Tongue (tissue), 2 donors: ENCODE results near the gene AGK. TPM values are rescaled to one million over a fixed set of nuclear protein-coding genes. Genes with fewer than 3 reads are reported as not detected.

ENCODE experiments used
- DNase-seq: peaks from one replicate; pipeline ENCODE4 v3.0.0-alpha.2; 2015
- total RNA-seq: library from RNA; depleted of rRNA; stranded (reverse); fragments of >200 nt; gene quantifications from one replicate; pipeline ENCODE4 v1.2.3, GENCODE V29; 2014

Gene AGK
- total RNA-seq, 1 donor from 2014 or later, result 40.0 TPM

DNA sequence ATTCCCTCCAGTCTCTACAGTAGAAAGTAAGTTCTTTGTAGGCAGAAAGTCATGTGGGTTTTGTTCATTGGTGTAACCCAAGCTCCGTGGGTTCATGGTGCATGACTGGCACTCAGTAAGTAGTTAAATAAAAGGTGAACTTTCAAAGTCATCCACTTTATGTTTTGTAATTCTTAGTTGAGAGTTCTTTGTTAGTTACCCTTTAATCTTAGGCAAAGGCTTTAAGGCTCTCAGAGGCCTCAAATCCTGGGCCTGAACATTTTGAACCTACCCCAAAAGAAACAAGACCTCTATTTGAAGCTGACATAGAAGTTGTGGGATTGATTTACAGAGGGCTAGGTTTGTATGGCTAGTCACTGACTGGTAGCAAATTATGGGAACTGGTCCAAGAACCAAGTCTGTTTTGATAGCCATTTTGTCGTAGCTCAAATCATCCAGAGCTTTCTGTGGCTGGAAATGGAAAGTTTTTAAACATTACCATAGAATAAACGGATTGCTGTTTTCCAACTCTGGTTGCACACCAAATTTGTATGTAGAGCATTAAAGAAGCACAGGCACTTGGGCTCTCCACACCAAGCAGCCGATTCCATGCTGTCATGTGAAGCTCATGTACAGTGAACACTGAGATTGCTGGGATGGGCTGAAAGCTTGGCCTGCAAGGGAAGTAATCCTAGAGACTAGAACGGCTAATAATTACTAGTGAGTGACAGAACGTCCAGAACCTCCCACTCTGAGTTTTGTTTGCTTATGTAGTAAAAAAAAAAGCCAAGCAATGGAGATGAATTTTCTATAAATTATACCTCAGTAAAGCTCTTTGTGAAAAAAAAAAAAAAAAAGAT lies 97.3 kb downstream of the AGK start:
- DNase-seq, result no peak

DNA sequence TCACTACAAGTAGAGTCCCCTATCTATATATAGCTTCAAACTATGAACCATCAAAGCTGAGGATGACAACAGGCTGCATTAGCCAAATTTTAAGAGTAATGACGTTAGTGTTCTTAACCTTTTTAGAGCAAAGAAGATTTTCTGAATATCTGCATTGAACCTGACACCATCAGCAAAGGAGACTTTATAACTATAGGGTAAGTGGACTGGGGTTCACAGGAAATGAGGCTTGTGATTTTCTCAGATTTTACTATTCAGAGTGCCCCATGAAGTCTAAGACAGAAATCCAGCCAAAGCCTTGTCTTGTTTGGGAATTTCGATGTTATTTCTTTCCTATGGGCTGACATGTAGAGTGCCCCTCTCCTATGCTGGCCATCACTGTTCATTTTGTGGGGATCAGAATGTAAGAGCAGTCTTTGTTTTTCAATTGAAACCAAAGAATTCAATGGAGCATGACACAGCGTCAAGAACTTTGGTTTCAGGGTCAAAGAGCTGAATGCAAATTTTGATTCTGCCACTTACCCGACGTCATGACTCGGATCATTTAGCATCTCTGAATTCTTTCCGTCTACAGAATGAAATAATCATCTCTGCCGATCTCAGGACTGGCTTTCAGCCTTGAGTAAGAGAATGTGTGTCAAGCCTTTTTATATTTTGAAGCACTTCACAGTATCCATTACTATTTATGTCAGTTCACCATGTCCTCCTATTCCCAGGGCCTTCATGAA lies 98.1 kb downstream of the AGK start:
- DNase-seq, result no peak

DNA sequence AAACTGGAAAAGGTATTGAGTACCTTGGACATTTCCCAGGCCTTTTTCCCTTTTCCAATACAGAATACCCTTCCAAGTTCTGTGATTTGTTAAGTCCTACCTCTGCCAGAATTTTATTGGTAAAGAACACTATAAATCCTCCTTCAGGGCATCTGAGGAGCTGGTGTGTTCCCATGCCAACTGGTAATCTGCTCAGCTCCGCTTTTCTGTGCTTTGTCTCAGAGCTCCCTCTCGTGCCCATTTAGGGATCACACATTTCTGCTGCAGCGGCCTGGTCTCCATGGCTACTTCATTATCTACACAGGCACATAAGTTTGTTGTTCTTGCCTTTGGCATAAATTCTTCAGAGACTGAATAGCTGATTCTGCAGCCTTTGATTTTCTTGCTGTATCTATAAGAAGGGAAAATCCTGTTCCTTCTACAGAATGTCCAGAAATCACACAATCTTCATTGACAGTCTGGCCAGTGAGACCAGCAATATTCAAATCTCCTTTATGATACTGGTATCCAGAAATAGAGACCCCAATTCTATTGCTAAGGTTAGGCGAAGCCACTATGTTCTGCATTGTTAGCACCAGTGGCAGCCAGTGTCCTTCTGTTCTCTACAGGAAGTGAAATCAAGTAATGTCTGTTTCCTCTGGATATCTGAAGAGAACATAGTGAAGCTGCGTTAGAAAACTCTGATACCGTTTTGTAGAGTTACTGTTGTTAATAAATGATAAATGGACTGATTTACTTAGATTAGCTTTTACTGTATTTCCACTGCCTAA lies 98.8 kb downstream of the AGK start:
- DNase-seq, result peak; percentile 84

DNA sequence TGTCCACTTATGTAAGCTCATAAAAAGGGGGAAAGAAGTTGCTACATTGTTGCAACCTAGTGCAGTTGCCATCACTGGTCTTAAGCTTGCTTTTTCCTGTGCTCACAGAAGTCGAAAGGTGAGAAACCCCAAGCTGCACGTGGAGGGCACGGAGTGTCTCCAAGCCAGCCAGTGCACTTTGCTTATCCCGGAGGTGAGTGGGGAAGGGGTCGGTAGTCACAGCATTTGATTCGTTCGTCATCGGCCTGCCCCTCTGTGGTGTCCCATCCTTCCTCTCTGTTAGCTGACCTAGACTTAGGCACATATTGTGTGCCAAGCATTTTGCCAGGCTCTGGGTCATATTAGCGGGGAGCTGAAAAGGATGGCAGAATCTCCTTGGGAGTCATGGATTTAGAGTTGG lies 100.2 kb downstream of the AGK start:
- no peak for DNase-seq

DNA sequence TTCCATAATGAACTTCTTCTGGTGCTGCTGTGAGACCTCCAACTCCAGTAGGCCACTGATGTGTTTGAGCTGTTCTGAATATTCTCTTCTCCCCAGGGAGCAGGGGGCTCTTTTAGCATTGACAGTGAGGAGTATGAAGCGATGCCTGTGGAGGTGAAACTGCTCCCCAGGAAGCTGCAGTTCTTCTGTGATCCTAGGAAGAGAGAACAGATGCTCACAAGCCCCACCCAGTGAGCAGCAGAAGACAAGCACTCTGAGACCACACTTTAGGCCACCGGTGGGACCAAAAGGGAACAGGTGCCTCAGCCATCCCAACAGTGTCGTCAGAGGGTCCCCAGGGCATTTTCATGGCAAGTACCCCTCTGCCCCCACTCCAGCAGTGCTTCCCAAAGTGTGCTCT lies 101.5 kb downstream of the AGK start:
- no peak for DNase-seq

DNA sequence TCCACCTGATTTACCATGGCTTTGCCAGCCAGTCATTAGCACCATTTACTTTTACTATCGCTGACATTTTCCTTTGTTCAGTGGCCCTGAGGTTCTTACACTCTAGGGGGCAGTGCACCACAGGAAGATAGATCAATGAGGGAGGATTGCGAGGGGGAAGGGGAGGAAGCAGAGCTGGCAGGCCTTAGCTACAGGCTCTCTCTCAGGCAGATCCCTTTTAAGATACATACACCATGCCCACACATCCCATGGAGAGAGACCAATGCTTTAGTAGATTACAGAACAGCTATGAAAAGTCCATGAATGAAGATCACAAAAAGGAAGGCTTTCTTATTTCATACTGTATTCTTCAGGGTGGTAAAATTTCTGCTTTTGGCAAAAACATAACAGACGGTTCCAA lies 103.3 kb downstream of the AGK start:
- peak; percentile 64 for DNase-seq

DNA sequence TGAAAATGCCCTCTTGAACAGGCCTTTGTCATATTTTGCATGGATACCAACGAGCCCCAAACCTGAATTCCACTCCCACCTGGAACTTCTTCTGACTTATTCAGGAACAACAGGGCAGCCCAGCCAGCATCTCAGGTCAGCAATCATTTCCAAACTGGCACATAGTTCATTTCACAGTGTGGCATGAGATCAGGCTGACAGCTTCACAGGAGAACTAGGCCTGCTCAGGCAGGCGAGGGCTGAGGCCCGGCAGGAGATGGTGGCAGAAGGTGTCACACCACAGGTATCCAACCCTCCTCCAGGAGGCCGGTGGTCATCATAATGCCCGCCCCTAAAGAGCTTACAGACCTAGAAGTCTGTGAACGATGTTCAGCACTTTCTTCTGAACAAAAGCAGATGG lies 108.3 kb downstream of the AGK start:
- DNase-seq, result no peak

DNA sequence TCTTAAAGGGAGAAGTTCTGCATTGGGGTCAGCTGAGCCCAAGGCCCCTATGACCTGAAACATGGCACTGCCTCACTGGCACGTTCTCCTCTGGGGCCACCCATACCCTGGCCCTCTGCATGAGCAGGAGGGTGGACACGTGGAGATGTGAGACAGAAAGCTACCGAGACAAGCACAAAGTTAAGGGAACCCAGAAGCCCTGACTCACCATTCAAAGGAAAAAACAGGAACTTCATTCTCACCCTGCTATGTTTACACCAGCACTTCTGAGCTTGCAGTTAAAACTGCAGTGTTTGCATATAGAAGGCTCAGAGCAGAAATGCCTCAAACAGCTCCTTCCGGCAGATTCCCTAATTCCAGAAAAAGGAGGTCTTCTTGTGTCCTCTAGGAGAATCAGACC lies 109.0 kb downstream of the AGK start:
- DNase-seq, result no peak

DNA sequence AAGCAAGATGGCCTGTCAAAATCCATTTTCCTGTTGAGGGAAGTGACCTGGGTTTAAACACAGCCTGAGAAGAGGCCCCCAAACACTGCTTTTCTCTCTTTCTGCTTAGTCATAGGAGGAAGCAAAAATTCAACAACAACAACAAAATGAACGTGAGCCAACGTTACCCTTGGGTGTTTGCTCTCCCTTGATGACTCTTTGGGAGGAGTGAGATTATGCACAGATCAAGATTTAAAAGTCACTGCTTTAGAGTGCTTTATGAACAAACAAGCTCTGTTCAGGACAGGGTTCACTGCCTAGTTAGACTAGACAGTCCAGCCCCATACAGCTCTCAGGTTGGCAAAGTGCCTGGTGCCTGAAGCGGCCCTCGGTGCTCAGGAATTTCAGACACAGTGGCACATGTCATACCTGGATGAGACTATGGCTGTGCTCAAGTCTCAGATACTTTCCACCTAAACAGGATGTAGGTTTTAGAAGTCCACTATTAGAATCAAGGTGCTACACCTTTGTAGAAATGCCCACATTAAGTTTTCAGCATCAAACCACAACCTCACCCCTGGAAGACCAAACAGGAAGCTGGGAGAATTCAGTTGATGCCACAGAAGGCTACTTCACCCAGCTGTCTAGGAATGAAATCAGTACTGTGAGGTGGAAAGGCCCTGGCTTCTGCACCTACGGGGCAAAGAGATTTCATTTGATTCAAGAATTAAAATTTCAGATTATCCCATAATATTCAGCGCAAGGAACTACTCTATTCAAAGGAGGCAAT lies 112.1 kb downstream of the AGK start:
- peak; percentile 27 for DNase-seq

DNA sequence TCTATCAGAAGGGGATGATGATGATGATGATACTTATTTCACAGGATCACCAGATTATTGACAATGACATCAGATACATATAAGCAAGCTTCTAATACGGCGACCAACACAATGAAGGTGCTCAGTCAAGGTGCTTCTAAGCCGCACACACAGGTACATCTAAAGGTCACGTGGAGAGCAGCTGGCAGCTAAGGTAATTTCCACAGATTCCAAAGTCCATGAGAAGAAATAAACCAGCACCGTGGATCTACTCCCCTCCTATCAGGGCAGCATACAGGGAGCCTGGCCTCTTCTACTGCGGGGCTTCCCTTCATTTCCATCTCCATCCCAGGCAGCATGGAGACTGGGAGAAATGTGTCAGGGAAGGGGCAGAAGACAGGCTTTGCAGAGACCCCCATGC lies 113.2 kb downstream of the AGK start:
- no peak for DNase-seq

DNA sequence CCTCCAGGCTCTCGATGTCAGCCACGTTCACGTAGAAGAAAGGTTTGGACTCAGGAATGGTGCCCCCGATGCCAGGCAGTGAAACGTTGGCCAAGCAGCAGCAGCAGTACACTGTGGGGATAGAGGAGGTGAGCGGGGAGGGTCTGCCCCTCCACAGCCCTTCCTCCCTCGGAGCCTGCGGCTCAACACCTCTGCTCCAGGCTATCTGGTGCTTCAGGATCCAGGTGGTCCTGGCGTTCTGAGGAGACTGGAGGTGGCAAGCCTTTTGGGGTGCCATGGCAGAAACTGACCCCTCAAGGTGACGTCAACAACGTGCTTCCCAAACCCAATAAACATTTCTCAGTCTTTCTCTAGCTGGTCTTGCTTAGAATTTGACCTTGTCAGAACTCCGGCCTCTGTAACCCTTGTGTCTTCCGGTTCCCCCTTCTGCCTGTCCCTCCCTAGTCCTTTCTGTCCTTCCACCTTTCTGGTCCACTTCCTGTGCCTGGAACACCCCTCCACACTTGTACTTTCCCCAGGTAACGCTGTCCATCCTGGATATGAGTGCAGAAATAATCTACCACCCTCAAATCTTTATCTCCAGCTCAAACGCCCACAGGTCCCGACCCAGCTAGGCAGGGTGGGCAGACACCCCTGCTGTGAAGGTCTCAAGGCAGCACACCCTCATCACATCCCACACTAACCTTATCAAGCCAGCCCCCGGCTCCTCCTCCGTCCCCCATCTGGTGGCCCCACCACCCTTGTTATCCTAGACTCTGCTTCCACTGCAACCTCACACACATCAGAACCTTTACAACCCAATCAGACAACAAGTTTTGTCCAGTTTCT lies 114.2 kb downstream of the AGK start:
- DNase-seq, result no peak

DNA sequence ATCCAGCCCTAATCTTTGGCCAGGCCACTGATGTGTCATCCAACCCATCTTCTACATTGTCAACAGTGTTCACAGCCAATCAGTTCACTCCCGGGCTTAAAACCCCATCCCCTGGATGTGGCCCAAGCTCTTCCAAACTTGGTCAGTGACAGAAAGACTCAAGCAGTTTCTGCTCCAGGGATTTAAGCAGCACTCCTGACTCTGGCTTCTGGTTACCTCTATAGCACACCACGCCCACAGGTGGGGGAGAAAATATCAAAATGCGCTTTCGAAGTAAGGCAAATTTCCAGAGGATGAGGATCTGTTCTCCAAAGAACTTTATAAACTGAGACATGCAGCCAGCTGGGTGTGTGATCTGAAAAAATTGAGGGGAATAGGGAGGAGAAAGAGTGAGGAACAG lies 114.9 kb downstream of the AGK start:
- DNase-seq, result no peak

DNA sequence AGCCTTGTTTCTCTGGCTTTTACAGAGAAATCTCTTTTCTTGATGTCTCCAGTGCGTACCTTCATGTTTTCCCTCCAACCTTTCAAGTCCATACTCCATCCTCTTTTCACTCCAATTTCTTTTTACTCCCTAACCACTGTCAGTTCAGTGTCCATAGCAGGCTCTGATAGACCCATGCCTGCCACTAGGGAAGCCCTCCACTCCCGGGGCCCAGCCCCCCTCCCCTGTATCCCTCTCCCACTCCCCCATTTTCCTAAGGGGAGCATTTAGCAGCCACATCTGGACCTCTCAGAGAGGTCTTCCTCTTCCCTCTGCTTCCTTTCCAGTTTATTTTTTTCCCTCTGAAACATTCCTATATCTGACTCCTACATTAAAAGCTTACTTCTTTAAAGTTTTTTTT lies 117.6 kb downstream of the AGK start:
- no peak for DNase-seq

DNA sequence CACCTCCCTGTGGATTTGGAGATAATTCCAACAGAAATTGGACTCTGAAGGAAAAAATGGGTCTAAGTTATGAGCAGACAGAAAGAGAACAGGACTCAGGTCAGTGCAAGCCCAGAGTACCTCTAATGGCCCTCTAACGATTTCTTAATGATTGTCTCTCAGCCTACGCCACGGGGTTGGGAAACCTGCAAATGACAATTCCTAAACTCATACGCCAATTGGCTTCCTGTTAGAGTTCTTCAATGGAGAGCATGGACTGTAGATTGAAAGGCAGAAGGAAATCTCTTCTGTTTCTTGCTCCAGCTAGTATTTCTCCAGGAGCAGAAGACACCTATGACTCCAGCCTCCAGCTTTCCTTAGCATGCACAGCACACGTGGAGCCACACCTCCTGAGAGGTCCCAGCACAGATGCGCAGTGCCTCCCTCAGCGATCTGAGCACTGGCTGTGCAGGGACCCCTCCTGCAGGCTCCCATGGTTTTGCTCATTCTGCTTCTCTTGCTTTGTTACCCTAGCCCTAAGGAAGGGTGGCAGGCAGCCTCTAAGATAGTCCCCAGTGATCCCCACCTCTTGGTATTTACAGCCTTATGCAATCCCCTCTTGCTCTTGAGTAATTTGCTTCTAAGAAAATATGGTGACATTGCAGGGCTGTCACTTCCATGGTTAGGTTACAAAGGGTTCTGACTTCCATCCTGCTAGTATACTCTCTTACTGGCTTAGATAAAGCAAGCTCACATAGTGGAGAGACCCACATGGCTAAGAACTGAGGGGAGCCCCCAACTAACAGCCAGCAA lies 120.7 kb downstream of the AGK start:
- DNase-seq, result no peak

DNA sequence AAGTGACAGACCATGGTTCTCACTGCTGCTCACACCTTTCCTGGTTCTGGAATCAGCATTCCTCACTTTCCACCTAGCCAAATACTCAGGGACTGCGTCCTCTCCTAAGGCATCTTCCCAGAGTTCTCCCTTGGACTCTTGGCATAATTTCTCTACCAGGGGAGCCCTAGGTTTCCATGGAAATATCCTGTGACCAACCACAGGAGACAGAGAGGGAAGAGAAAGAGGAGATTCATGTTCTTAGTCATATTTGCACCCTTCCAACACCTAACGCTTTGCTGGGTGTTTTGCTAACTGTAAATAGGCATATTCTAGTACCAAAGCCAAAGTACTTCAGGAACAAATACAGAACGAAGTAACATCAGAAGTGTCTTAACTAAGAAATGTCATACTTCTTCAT lies 122.1 kb downstream of the AGK start:
- DNase-seq, result no peak

DNA sequence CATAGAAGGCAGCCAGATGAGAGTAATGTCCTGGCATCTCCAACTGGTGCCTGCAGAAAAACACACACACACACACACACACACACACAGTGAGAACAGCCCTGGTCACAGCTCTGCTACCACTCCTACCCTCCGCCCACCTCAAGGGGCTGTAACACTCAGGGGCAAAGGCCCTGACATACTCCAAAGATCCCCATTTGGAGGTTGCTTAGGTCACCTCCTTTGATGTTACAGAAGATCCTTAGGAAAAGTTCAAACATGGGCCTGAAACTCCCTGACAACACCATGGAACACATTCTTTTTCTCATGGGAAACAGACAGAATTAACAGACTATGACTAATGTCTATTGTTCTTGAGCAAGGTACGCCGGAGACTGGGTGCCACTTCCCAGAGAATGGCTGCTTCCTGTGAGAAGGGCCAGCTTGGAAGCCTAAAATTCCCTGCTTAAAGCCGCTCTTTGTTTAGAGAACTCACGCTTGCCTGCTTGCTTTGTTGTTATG lies 123.0 kb downstream of the AGK start:
- DNase-seq, result no peak

DNA sequence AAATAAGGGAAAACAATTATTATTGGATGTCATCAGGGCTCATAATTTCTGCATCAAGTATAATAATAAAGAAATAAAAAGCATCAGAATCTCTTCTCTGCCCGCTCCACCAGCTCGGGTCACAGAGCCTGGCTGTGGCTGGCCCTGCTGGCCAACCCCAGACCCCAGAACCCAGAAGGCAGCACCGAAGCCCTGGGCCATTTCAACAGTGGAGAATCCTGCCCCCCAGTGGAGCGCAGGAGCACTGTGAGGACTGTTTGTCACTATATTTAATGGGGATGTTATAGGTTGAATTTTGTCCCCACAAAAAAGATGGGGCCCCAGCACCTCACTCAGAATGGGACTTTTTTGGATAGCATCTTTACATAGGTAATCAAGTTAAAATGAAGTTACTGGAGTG lies 123.5 kb downstream of the AGK start:
- no peak for DNase-seq

DNA sequence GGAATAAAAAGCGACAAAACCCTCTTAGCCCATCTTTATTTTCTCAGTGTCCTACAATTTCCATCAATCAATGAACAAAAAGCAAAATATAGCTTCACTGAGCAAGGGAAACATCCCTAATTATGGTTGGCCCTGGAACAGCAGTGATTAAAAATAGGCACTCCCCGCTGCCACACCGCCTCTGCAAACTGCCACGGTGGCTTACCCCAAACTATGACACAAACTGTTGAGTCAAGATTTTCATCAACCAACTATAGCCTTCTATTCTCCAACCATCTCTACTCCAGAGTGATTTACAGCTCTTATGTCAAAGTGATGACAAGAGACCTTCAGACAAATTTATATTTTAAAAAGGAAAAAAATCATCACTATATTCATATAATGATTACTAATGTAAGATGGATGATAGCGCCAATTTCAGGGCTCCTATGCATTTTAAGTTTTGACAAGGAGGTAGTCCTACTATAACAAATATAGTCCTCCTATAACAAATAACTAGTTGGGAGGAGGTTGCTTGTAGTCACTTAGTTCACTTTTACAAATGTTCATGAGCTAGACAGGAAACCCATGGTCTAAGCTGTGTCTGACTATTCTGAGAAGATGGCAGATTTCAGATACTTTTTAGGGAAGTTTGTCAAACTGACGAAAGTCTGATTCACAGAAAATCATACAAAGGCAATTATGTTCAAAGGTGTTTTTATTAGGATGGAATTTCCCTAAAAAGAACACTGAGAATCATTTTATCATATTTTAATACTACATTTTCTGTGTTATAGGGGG lies 124.4 kb downstream of the AGK start:
- DNase-seq, result no peak

DNA sequence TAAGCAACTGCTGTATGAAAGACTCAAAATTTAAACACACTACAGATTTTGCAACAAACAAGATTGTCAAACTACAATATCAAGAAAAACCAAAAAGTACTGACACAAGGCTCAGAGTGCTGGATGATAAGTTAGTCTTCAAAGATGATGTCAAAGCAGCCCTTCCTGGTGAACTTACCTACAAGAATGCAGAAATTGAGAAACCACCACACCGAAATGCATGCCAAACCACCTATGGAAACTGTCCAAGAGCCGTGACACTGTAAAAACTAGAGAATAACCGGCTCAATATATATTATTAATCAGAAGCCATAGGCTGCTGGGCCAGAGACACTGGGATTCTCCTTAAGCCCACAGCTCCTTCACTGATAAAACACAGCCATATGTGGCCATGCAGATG lies 125.4 kb downstream of the AGK start:
- DNase-seq, result no peak

DNA sequence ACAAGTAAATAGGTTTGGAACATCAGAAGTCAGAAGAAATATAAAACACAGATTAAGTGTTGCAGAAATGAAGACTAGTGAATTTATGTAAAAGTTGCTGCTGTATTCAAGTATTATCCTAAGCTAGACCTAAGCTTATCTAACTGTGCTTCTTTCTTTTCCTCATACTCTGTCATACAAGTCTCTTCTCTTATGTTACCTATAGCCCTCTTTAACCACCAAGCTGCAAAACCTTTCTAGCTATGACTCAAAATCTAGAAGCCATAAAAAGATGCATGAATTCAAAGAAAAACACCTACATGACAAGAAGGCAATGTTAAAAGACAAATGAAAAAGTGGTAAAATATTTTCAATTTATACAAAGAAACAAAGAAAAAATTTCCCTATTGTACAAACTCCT lies 127.8 kb downstream of the AGK start:
- no peak for DNase-seq
